Hematopoietic multipotent progenitor cell treated with erythropoietin and hydrocortisone succinate and interleukin-3 and kit ligand, for 15 days (in vitro differentiated cells): ENCODE measurements around the gene TUBA3C.

Experiments
- DNase-seq: peaks from one replicate; pipeline ENCODE4 v3.0.0-alpha.2; 2015; ENCODE audit warnings: low spot score

TUBA3C gene

GRCh38 chr13:19161308-19161707 is 20.3 kb downstream of the TUBA3C start:
- DNase-seq = no peak

- DNase-seq = no peak
Observed at GRCh38 chr13:19159761-19160420, 21.7 kb downstream of the TUBA3C start.

GRCh38 chr13:19159181-19159580 is 22.4 kb downstream of the TUBA3C start:
- DNase-seq = no peak

- DNase-seq = no peak
Observed at GRCh38 chr13:19158526-19159174, 23.0 kb downstream of the TUBA3C start.

- no peak for DNase-seq
Observed at GRCh38 chr13:19158006-19158405, 23.6 kb downstream of the TUBA3C start.

GRCh38 chr13:19157461-19157860 is 24.2 kb downstream of the TUBA3C start:
- DNase-seq = no peak

GRCh38 chr13:19156013-19156825 is 25.4 kb downstream of the TUBA3C start:
- DNase-seq = no peak

GRCh38 chr13:19155321-19155861 is 26.2 kb downstream of the TUBA3C start:
- DNase-seq = no peak

- no peak for DNase-seq
Observed at GRCh38 chr13:19154843-19155242, 26.8 kb downstream of the TUBA3C start.

- no peak for DNase-seq
Observed at GRCh38 chr13:19153782-19154450, 27.7 kb downstream of the TUBA3C start.

- DNase-seq = no peak
Observed at GRCh38 chr13:19152403-19152802, 29.2 kb downstream of the TUBA3C start.

GRCh38 chr13:19151581-19152263 is 29.9 kb downstream of the TUBA3C start:
- DNase-seq = no peak

- DNase-seq = no peak
Observed at GRCh38 chr13:19150712-19151228, 30.9 kb downstream of the TUBA3C start.

- DNase-seq = no peak
Observed at GRCh38 chr13:19150226-19150625, 31.4 kb downstream of the TUBA3C start.

- DNase-seq = no peak
Observed at GRCh38 chr13:19148561-19148960, 33.1 kb downstream of the TUBA3C start.
